ENCODE data around the gene SOX14. TPM values are rescaled to one million over a fixed set of nuclear protein-coding genes. Genes with fewer than 3 reads are reported as not detected.

SOX14 gene
- total and polyA plus RNA-seq, 2 experiments from 2014 or later: 0.39 TPM; not detected in 1

GRCh38 chr3:137770835-137771399 is 6.8 kb downstream of the SOX14 start (continued):
- no peak for TF ChIP-seq ZNF462 (CRISPR knock-in tag; IDR thresholded peaks at IDR 0.05)
- TF ChIP-seq ETS1 (IDR thresholded peaks at IDR 0.05): no peak

GRCh38 chr3:137771401-137772213 is 7.5 kb downstream of the SOX14 start:
- no peaks in the 10 kb centered on the region; the same call in 2 of the 3 replicates for H3K9me3 Mint-ChIP-seq
- peaks cover 99% of the 10 kb centered on the region for H3K27me3 ChIP-seq (ENCODE audit: insufficient read depth)
- H3K27me3 Mint-ChIP-seq (ENCODE audit: insufficient read depth, low read depth, poor library complexity): peaks cover 97% of the 10 kb centered on the region
- no peaks in the 10 kb centered on the region for H3K79me2 ChIP-seq (replicated peaks; ENCODE audit: insufficient read depth)
- no peaks in the 10 kb centered on the region for H4K20me1 ChIP-seq (replicated peaks; ENCODE audit: insufficient read depth)
- TF ChIP-seq ZNF331 (CRISPR knock-in tag; IDR thresholded peaks at IDR 0.05; ENCODE audit: low read depth) (no peak), NANOG (IDR thresholded peaks at IDR 0.05; ENCODE audit: borderline replicate concordance) (no peak), CREB1 (CRISPR knock-in tag; IDR thresholded peaks at IDR 0.05; ENCODE audit: low read depth) (no peak), REST (IDR thresholded peaks at IDR 0.05; ENCODE audit: unreplicated experiment) (no peak), ZNF114 (CRISPR knock-in tag; IDR thresholded peaks at IDR 0.05) (no peak), EZH2 (IDR thresholded peaks at IDR 0.05; ENCODE audit: low read depth, unreplicated experiment) (peak; percentile 89), EZH2phosphoT487 (IDR thresholded peaks at IDR 0.05; ENCODE audit: unreplicated experiment) (peak; percentile 72)
- H3K4me1 ChIP-seq (ENCODE audit: insufficient read depth): peaks cover 71% of the 10 kb centered on the region
- H3K4me1 Mint-ChIP-seq: peaks cover 58% of the 10 kb centered on the region
- DNase-seq (ENCODE audit: low spot score) (peak; percentile 72), ATAC-seq (peak; percentile 3)
- no peaks in the 10 kb centered on the region for H3K36me3 Mint-ChIP-seq (ENCODE audit: low read depth)
- peak overlapping the region; percentile 49 for H3K4me3 ChIP-seq
- H2AFZ ChIP-seq: peak overlapping the region; percentile 77
- no peak overlapping the region for H3K27ac ChIP-seq (ENCODE audit: low read depth)
- no peaks in the 10 kb centered on the region for H3K36me3 ChIP-seq (ENCODE audit: insufficient read depth)
- no peaks in the 10 kb centered on the region for H3K9me2 ChIP-seq (ENCODE audit: insufficient read depth)
- H3K27ac Mint-ChIP-seq: no peak overlapping the region
- H3K4me2 ChIP-seq: peak overlapping the region; percentile 82
- peaks cover 28% of the 10 kb centered on the region for H3F3A ChIP-seq (replicated peaks; ENCODE audit: low read depth)
- H3K4me3 Mint-ChIP-seq: peak overlapping the region; percentile 83

All from GM23338 (cell line).